WTC11 (cell line): ENCODE results near the gene PDZRN3. TPM values are rescaled to one million over a fixed set of nuclear protein-coding genes. Genes with fewer than 3 reads are reported as not detected.

ENCODE experiments used
- ATAC-seq: fragments of 200-7000 bp; cut with Tn5 transposase; 2 replicates; pipeline ENCODE4 v1.10.0; 2021; ENCODE audit warnings: mild to moderate bottlenecking, moderate library complexity
- CTCF ChIA-PET: fragments of 300-600 bp; sonication (Branson Sonifier 250); formaldehyde crosslinking; loops from one replicate; lab custom pipeline; 2021; ENCODE audit warnings: antibody characterized with exemption; lab: Charles Lee
- POLR2A ChIA-PET: fragments of 350-600 bp; sonication (Branson Sonifier 250); formaldehyde crosslinking; loops from one replicate; lab custom pipeline; 2021; ENCODE audit warnings: antibody characterized with exemption; lab: Charles Lee
- DNase-seq: peaks from one replicate; pipeline ENCODE4 v3.0.0; 2021; ENCODE audit warnings: low spot score
- H3K27ac Mint-ChIP-seq: 2 replicates; pipeline ENCODE4 v1.8.0; 2021; ENCODE audit warnings: mixed read lengths
- H3K27me3 Mint-ChIP-seq: 2 replicates; pipeline ENCODE4 v1.8.0; 2021; ENCODE audit warnings: low read depth, mild to moderate bottlenecking, moderate library complexity, mixed read lengths
- H3K36me3 Mint-ChIP-seq: 2 replicates; pipeline ENCODE4 v1.8.0; 2021; ENCODE audit warnings: mixed read lengths
- H3K4me1 Mint-ChIP-seq: 2 replicates; pipeline ENCODE4 v1.8.0; 2022; ENCODE audit warnings: mixed read lengths
- H3K4me3 Mint-ChIP-seq: 2 replicates; pipeline ENCODE4 v1.8.0; 2021; ENCODE audit warnings: mild to moderate bottlenecking, moderate library complexity, mixed read lengths
- H3K9me3 Mint-ChIP-seq: 2 replicates; pipeline ENCODE4 v1.8.0; 2021; ENCODE audit warnings: mixed read lengths
- ATF1 ChIP-seq: sonication (generic); formaldehyde crosslinking; IDR thresholded peaks from 2 replicates; pipeline ENCODE4 v1.8.1; 2023; ENCODE audit warnings: mild to moderate bottlenecking, moderate library complexity, missing genetic modification reagents
- FOXK1 ChIP-seq: sonication (generic); formaldehyde crosslinking; IDR thresholded peaks from 2 replicates; pipeline ENCODE4 v1.8.0; 2022; ENCODE audit warnings: mild to moderate bottlenecking, moderate library complexity, missing genetic modification reagents
- GTF2I ChIP-seq: fragments of 250-450 bp; sonication (Bioruptor Pico); conservative IDR thresholded peaks from 2 replicates; pipeline ENCODE4 v1.4.0; 2021; ENCODE audit warnings: mild to moderate bottlenecking
- IRF2 ChIP-seq: sonication (generic); formaldehyde crosslinking; IDR thresholded peaks from 2 replicates; pipeline ENCODE4 v1.8.0; 2022; ENCODE audit warnings: low read depth, missing genetic modification reagents, borderline replicate concordance
- JUN ChIP-seq: sonication (generic); formaldehyde crosslinking; IDR thresholded peaks from 2 replicates; pipeline ENCODE4 v1.8.0; 2023; ENCODE audit warnings: mild to moderate bottlenecking, missing genetic modification reagents
- NFE2L1 ChIP-seq: sonication (generic); formaldehyde crosslinking; IDR thresholded peaks from 2 replicates; pipeline ENCODE4 v1.8.1; 2023; ENCODE audit warnings: missing genetic modification reagents
- OVOL2 ChIP-seq: fragments of 250-450 bp; sonication (Bioruptor Pico); IDR thresholded peaks from 2 replicates; pipeline ENCODE4 v1.9.0; 2021; ENCODE audit warnings: mild to moderate bottlenecking, borderline replicate concordance
- SMAD3 ChIP-seq: sonication (generic); formaldehyde crosslinking; IDR thresholded peaks from 2 replicates; pipeline ENCODE4 v1.8.0; 2022; ENCODE audit warnings: missing genetic modification reagents, mild to moderate bottlenecking, borderline replicate concordance
- ZNF138 ChIP-seq: sonication (generic); formaldehyde crosslinking; conservative IDR thresholded peaks from 2 replicates; pipeline ENCODE4 v1.8.1; 2022; ENCODE audit warnings: mild to moderate bottlenecking, moderate library complexity, missing genetic modification reagents
- ZNF423 ChIP-seq: fragments of 250-450 bp; sonication (Bioruptor Pico); IDR thresholded peaks from 2 replicates; pipeline ENCODE4 v2.1.2; 2022; ENCODE audit warnings: mild to moderate bottlenecking, moderate library complexity
- total RNA-seq: library from RNA; stranded (reverse); gene quantifications from 3 replicates; pipeline ENCODE4 v1.2.3, GENCODE V29; 2021
- TF ChIP-seq, protein P1 (sequence below): sonication (generic); formaldehyde crosslinking; IDR thresholded peaks from 2 replicates; pipeline ENCODE4 v1.8.1; 2023; ENCODE audit warnings: mild to moderate bottlenecking, missing genetic modification reagents
- TF ChIP-seq, protein P2 (sequence below): fragments of 250-450 bp; sonication (Bioruptor Pico); IDR thresholded peaks from 2 replicates; pipeline ENCODE4 v2.1.2; 2022; ENCODE audit warnings: mild to moderate bottlenecking, moderate library complexity
- TF ChIP-seq, protein P3 (sequence below): sonication (generic); formaldehyde crosslinking; IDR thresholded peaks from 2 replicates; pipeline ENCODE4 v1.8.1; 2022; ENCODE audit warnings: low read depth, mild to moderate bottlenecking, moderate library complexity, missing genetic modification reagents, borderline replicate concordance
- TF ChIP-seq, protein P4 (sequence below): sonication (generic); formaldehyde crosslinking; IDR thresholded peaks from 2 replicates; pipeline ENCODE4 v1.8.0; 2023; ENCODE audit warnings: missing genetic modification reagents
- TF ChIP-seq, protein P5 (sequence below): fragments of 200-600 bp; IDR thresholded peaks from 2 replicates; pipeline ENCODE4 v1.8.0; 2022; ENCODE audit warnings: antibody characterized with exemption
- TF ChIP-seq, protein P6 (sequence below): fragments of 250-450 bp; sonication (Bioruptor Pico); IDR thresholded peaks from 2 replicates; pipeline ENCODE4 v1.9.0; 2021; ENCODE audit warnings: mild to moderate bottlenecking, borderline replicate concordance
- TF ChIP-seq, protein P7 (sequence below): fragments of 250-450 bp; sonication (Bioruptor Pico); IDR thresholded peaks from 2 replicates; pipeline ENCODE4 v1.9.0; 2021; ENCODE audit warnings: moderate library complexity, mild to moderate bottlenecking, inconsistent platforms, borderline replicate concordance
- TF ChIP-seq, protein P8 (sequence below): sonication (generic); formaldehyde crosslinking; IDR thresholded peaks from 2 replicates; pipeline ENCODE4 v1.8.0; 2022; ENCODE audit warnings: missing genetic modification reagents
- TF ChIP-seq, protein P9 (sequence below): sonication (generic); formaldehyde crosslinking; IDR thresholded peaks from 2 replicates; pipeline ENCODE4 v1.8.0; 2022; ENCODE audit warnings: mild to moderate bottlenecking, missing genetic modification reagents

PDZRN3 gene
- total RNA-seq, 1 experiment from 2014 or later = 9.5 TPM

DNA sequence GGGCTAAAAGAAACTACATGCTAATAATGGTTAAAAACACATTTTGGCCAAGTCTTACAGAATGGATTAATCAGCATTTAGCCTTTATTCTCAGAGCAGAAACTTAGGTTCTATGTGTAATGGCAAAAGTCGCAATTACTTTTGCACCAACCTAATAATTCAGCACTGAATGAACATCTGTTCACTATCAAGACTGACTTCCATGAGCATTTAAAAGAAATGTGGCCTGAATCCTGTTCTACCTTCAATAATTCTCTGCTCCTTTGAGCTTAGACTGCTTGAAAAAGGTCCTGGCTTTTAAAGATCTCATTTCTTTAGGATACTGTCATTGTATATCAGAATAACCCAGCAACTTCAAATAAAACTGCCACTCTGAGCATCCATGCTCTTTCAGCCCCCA lies 145.9 kb downstream of the PDZRN3 start:
- TF ChIP-seq OVOL2 (no peak), SMAD3 (no peak), JUN (CRISPR knock-in tag) (no peak), IRF2 (no peak), ATF1 (no peak), GTF2I (CRISPR knock-in tag) (no peak), ZNF138 (CRISPR knock-in tag) (no peak)
- TF ChIP-seq, protein P1, sequence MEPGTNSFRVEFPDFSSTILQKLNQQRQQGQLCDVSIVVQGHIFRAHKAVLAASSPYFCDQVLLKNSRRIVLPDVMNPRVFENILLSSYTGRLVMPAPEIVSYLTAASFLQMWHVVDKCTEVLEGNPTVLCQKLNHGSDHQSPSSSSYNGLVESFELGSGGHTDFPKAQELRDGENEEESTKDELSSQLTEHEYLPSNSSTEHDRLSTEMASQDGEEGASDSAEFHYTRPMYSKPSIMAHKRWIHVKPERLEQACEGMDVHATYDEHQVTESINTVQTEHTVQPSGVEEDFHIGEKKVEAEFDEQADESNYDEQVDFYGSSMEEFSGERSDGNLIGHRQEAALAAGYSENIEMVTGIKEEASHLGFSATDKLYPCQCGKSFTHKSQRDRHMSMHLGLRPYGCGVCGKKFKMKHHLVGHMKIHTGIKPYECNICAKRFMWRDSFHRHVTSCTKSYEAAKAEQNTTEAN (CRISPR knock-in tag) = no peak
- TF ChIP-seq, protein P2, sequence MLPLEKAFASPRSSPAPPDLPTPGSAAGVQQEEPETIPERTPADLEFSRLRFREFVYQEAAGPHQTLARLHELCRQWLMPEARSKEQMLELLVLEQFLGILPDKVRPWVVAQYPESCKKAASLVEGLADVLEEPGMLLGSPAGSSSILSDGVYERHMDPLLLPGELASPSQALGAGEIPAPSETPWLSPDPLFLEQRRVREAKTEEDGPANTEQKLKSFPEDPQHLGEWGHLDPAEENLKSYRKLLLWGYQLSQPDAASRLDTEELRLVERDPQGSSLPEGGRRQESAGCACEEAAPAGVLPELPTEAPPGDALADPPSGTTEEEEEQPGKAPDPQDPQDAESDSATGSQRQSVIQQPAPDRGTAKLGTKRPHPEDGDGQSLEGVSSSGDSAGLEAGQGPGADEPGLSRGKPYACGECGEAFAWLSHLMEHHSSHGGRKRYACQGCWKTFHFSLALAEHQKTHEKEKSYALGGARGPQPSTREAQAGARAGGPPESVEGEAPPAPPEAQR (CRISPR knock-in tag) = no peak
- TF ChIP-seq, protein P3, sequence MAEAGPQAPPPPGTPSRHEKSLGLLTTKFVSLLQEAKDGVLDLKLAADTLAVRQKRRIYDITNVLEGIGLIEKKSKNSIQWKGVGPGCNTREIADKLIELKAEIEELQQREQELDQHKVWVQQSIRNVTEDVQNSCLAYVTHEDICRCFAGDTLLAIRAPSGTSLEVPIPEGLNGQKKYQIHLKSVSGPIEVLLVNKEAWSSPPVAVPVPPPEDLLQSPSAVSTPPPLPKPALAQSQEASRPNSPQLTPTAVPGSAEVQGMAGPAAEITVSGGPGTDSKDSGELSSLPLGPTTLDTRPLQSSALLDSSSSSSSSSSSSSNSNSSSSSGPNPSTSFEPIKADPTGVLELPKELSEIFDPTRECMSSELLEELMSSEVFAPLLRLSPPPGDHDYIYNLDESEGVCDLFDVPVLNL (CRISPR knock-in tag) = no peak
- TF ChIP-seq, protein P4, sequence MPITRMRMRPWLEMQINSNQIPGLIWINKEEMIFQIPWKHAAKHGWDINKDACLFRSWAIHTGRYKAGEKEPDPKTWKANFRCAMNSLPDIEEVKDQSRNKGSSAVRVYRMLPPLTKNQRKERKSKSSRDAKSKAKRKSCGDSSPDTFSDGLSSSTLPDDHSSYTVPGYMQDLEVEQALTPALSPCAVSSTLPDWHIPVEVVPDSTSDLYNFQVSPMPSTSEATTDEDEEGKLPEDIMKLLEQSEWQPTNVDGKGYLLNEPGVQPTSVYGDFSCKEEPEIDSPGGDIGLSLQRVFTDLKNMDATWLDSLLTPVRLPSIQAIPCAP (CRISPR knock-in tag) = no peak
- TF ChIP-seq, protein P5, sequence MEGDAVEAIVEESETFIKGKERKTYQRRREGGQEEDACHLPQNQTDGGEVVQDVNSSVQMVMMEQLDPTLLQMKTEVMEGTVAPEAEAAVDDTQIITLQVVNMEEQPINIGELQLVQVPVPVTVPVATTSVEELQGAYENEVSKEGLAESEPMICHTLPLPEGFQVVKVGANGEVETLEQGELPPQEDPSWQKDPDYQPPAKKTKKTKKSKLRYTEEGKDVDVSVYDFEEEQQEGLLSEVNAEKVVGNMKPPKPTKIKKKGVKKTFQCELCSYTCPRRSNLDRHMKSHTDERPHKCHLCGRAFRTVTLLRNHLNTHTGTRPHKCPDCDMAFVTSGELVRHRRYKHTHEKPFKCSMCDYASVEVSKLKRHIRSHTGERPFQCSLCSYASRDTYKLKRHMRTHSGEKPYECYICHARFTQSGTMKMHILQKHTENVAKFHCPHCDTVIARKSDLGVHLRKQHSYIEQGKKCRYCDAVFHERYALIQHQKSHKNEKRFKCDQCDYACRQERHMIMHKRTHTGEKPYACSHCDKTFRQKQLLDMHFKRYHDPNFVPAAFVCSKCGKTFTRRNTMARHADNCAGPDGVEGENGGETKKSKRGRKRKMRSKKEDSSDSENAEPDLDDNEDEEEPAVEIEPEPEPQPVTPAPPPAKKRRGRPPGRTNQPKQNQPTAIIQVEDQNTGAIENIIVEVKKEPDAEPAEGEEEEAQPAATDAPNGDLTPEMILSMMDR = no peak
- TF ChIP-seq, protein P6, sequence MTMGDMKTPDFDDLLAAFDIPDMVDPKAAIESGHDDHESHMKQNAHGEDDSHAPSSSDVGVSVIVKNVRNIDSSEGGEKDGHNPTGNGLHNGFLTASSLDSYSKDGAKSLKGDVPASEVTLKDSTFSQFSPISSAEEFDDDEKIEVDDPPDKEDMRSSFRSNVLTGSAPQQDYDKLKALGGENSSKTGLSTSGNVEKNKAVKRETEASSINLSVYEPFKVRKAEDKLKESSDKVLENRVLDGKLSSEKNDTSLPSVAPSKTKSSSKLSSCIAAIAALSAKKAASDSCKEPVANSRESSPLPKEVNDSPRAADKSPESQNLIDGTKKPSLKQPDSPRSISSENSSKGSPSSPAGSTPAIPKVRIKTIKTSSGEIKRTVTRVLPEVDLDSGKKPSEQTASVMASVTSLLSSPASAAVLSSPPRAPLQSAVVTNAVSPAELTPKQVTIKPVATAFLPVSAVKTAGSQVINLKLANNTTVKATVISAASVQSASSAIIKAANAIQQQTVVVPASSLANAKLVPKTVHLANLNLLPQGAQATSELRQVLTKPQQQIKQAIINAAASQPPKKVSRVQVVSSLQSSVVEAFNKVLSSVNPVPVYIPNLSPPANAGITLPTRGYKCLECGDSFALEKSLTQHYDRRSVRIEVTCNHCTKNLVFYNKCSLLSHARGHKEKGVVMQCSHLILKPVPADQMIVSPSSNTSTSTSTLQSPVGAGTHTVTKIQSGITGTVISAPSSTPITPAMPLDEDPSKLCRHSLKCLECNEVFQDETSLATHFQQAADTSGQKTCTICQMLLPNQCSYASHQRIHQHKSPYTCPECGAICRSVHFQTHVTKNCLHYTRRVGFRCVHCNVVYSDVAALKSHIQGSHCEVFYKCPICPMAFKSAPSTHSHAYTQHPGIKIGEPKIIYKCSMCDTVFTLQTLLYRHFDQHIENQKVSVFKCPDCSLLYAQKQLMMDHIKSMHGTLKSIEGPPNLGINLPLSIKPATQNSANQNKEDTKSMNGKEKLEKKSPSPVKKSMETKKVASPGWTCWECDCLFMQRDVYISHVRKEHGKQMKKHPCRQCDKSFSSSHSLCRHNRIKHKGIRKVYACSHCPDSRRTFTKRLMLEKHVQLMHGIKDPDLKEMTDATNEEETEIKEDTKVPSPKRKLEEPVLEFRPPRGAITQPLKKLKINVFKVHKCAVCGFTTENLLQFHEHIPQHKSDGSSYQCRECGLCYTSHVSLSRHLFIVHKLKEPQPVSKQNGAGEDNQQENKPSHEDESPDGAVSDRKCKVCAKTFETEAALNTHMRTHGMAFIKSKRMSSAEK (CRISPR knock-in tag) = no peak
- POLR2A ChIA-PET = no interaction called here
- CTCF ChIA-PET = no interaction called here
- Mint-ChIP-seq H3K27me3 (no peaks in the 10 kb centered on the region), H3K27ac (no peak overlapping the region), H3K4me3 (no peak overlapping the region), H3K36me3 (peaks cover 15% of the 10 kb centered on the region), H3K9me3 (peaks cover 21% of the 10 kb centered on the region), H3K4me1 (peaks cover 44% of the 10 kb centered on the region)
- no peak for DNase-seq
- ATAC-seq = no peak

DNA sequence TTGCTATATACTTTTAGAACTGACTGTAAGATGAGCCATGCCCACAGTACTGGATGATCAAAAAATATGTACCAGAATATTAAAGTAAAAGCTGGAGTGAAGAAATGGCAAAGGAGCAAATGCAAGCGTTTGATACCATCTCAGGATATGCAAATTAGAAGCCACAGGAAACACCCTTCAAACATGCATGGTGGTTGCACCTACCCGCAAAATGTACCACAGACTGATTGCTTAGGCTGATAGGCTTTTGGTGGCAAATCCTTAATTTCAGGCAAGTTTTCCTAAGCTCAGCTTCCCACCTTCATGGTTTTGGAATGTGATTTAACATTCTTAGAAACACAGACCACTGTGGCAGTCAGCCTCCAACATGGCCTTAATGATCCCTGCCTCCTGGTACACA lies 149.0 kb downstream of the PDZRN3 start:
- CTCF ChIA-PET = no interaction called here
- POLR2A ChIA-PET = no interaction called here
- no peak for DNase-seq
- no peak for ATAC-seq
- Mint-ChIP-seq H3K36me3 (peaks cover 15% of the 10 kb centered on the region), H3K4me3 (no peak overlapping the region), H3K4me1 (peaks cover 45% of the 10 kb centered on the region), H3K27ac (no peak overlapping the region), H3K27me3 (no peaks in the 10 kb centered on the region), H3K9me3 (peaks cover 21% of the 10 kb centered on the region)
- TF ChIP-seq, protein P7, sequence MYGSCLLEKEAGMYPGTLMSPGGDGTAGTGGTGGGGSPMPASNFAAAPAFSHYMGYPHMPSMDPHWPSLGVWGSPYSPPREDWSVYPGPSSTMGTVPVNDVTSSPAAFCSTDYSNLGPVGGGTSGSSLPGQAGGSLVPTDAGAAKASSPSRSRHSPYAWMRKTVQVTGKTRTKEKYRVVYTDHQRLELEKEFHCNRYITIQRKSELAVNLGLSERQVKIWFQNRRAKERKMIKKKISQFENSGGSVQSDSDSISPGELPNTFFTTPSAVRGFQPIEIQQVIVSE (CRISPR knock-in tag) = no peak
- TF ChIP-seq ZNF423 (no peak), NFE2L1 (no peak), FOXK1 (CRISPR knock-in tag) (no peak)
- TF ChIP-seq, protein P8, sequence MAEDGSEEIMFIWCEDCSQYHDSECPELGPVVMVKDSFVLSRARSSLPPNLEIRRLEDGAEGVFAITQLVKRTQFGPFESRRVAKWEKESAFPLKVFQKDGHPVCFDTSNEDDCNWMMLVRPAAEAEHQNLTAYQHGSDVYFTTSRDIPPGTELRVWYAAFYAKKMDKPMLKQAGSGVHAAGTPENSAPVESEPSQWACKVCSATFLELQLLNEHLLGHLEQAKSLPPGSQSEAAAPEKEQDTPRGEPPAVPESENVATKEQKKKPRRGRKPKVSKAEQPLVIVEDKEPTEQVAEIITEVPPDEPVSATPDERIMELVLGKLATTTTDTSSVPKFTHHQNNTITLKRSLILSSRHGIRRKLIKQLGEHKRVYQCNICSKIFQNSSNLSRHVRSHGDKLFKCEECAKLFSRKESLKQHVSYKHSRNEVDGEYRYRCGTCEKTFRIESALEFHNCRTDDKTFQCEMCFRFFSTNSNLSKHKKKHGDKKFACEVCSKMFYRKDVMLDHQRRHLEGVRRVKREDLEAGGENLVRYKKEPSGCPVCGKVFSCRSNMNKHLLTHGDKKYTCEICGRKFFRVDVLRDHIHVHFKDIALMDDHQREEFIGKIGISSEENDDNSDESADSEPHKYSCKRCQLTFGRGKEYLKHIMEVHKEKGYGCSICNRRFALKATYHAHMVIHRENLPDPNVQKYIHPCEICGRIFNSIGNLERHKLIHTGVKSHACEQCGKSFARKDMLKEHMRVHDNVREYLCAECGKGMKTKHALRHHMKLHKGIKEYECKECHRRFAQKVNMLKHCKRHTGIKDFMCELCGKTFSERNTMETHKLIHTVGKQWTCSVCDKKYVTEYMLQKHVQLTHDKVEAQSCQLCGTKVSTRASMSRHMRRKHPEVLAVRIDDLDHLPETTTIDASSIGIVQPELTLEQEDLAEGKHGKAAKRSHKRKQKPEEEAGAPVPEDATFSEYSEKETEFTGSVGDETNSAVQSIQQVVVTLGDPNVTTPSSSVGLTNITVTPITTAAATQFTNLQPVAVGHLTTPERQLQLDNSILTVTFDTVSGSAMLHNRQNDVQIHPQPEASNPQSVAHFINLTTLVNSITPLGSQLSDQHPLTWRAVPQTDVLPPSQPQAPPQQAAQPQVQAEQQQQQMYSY (CRISPR knock-in tag) = no peak
- TF ChIP-seq, protein P9, sequence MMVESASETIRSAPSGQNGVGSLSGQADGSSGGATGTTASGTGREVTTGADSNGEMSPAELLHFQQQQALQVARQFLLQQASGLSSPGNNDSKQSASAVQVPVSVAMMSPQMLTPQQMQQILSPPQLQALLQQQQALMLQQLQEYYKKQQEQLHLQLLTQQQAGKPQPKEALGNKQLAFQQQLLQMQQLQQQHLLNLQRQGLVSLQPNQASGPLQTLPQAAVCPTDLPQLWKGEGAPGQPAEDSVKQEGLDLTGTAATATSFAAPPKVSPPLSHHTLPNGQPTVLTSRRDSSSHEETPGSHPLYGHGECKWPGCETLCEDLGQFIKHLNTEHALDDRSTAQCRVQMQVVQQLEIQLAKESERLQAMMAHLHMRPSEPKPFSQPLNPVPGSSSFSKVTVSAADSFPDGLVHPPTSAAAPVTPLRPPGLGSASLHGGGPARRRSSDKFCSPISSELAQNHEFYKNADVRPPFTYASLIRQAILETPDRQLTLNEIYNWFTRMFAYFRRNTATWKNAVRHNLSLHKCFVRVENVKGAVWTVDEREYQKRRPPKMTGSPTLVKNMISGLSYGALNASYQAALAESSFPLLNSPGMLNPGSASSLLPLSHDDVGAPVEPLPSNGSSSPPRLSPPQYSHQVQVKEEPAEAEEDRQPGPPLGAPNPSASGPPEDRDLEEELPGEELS = no peak
